Measurements from ENCODE around the gene RNF217. TPM values are rescaled to one million over a fixed set of nuclear protein-coding genes. Genes with fewer than 3 reads are reported as not detected.

RNF217 gene
- total RNA-seq, 1 donor from 2014 or later, result 5.9 TPM

GRCh38 chr6:125019281-125019680 lies 57.0 kb downstream of the RNF217 start:
- no peak overlapping the region for H3K4me3 Mint-ChIP-seq (ENCODE audit: unreplicated experiment)
- no peak for DNase-seq
- TF ChIP-seq CTCF (IDR thresholded peaks at IDR 0.05; ENCODE audit: partially characterized antibody, unreplicated experiment), result no peak
- H3K27me3 Mint-ChIP-seq (ENCODE audit: unreplicated experiment), result no peaks in the 10 kb centered on the region
- peaks cover 8% of the 10 kb centered on the region for H3K4me1 Mint-ChIP-seq (ENCODE audit: low read depth, unreplicated experiment)
- H3K9me3 Mint-ChIP-seq (ENCODE audit: unreplicated experiment), result no peaks in the 10 kb centered on the region
- no peak overlapping the region for H3K27ac Mint-ChIP-seq (ENCODE audit: unreplicated experiment)
- H3K36me3 Mint-ChIP-seq (ENCODE audit: unreplicated experiment), result no peaks in the 10 kb centered on the region

GRCh38 chr6:125019918-125020317 lies 57.7 kb downstream of the RNF217 start:
- H3K27ac Mint-ChIP-seq (ENCODE audit: unreplicated experiment), result no peak overlapping the region
- no peak for DNase-seq

GRCh38 chr6:125020385-125020784 lies 58.1 kb downstream of the RNF217 start:
- no peaks in the 10 kb centered on the region for H3K27me3 Mint-ChIP-seq (ENCODE audit: unreplicated experiment)
- H3K27ac Mint-ChIP-seq (ENCODE audit: unreplicated experiment), result no peak overlapping the region
- TF ChIP-seq CTCF (IDR thresholded peaks at IDR 0.05; ENCODE audit: partially characterized antibody, unreplicated experiment), result no peak
- H3K9me3 Mint-ChIP-seq (ENCODE audit: unreplicated experiment), result no peaks in the 10 kb centered on the region
- peaks cover 8% of the 10 kb centered on the region for H3K4me1 Mint-ChIP-seq (ENCODE audit: low read depth, unreplicated experiment)
- DNase-seq, result no peak
- no peaks in the 10 kb centered on the region for H3K36me3 Mint-ChIP-seq (ENCODE audit: unreplicated experiment)
- H3K4me3 Mint-ChIP-seq (ENCODE audit: unreplicated experiment), result no peak overlapping the region

More at GRCh38 chr6:125019918-125020317, 57.7 kb downstream of the RNF217 start:
- Mint-ChIP-seq H3K9me3 (ENCODE audit: unreplicated experiment) (no peaks in the 10 kb centered on the region), H3K27me3 (ENCODE audit: unreplicated experiment) (no peaks in the 10 kb centered on the region), H3K4me3 (ENCODE audit: unreplicated experiment) (no peak overlapping the region), H3K4me1 (ENCODE audit: low read depth, unreplicated experiment) (peaks cover 8% of the 10 kb centered on the region), H3K36me3 (ENCODE audit: unreplicated experiment) (no peaks in the 10 kb centered on the region)
- no peak for TF ChIP-seq CTCF (IDR thresholded peaks at IDR 0.05; ENCODE audit: partially characterized antibody, unreplicated experiment)

GRCh38 chr6:125022391-125022989 lies 60.3 kb downstream of the RNF217 start:
- no peak overlapping the region for H3K4me3 Mint-ChIP-seq (ENCODE audit: unreplicated experiment)
- H3K4me1 Mint-ChIP-seq (ENCODE audit: low read depth, unreplicated experiment), result peaks cover 8% of the 10 kb centered on the region
- H3K27me3 Mint-ChIP-seq (ENCODE audit: unreplicated experiment), result no peaks in the 10 kb centered on the region
- H3K36me3 Mint-ChIP-seq (ENCODE audit: unreplicated experiment), result no peaks in the 10 kb centered on the region
- no peak for DNase-seq
- no peak for TF ChIP-seq CTCF (IDR thresholded peaks at IDR 0.05; ENCODE audit: partially characterized antibody, unreplicated experiment)
- no peaks in the 10 kb centered on the region for H3K9me3 Mint-ChIP-seq (ENCODE audit: unreplicated experiment)
- no peak overlapping the region for H3K27ac Mint-ChIP-seq (ENCODE audit: unreplicated experiment)

GRCh38 chr6:125025164-125025854 lies 63.1 kb downstream of the RNF217 start:
- Mint-ChIP-seq H3K4me3 (ENCODE audit: unreplicated experiment) (no peak overlapping the region), H3K27ac (ENCODE audit: unreplicated experiment) (no peak overlapping the region), H3K27me3 (ENCODE audit: unreplicated experiment) (no peaks in the 10 kb centered on the region), H3K36me3 (ENCODE audit: unreplicated experiment) (no peaks in the 10 kb centered on the region), H3K9me3 (ENCODE audit: unreplicated experiment) (no peaks in the 10 kb centered on the region), H3K4me1 (ENCODE audit: low read depth, unreplicated experiment) (peaks cover 3% of the 10 kb centered on the region)
- TF ChIP-seq CTCF (IDR thresholded peaks at IDR 0.05; ENCODE audit: partially characterized antibody, unreplicated experiment), result no peak
- DNase-seq, result no peak
